D721Med (cell line): ENCODE measurements around the gene SLC12A4.
"Not testable (repeated sequence)": the region's sequence is repeated elsewhere in the genome, so short reads cannot be mapped to it uniquely, and the experiment has no call there.

ENCODE experiments used
- DNase-seq: peaks from one replicate; pipeline ENCODE4 v3.0.0; 2011; ENCODE audit warnings: low spot score; ENCODE audit not compliant: insufficient read length
- FAIRE-seq: peaks from 2 replicates; lab custom pipeline; 2011; peaks lifted over from hg19 to GRCh38; lab: Jason Lieb, UNC
- CTCF ChIP-seq: IDR thresholded peaks from 2 replicates; pipeline ENCODE4 v1.5.1; 2012; ENCODE audit warnings: mild to moderate bottlenecking, control low read depth; ENCODE audit not compliant: insufficient read depth; ENCODE audit errors: missing control alignments

SLC12A4 gene

GRCh38 chr16:67968400-67969253 lies at the start of gene SLC12A4:
Gene SLC12A4, minus strand, starts transcription at chr16:67968637. Its CDS starts 84 bp downstream, at chr16:67968553.
- FAIRE-seq (no peak), DNase-seq (peak; percentile 76)
- TF ChIP-seq CTCF: no peak

GRCh38 chr16:68015681-68016080 lies 47.2 kb upstream of the SLC12A4 start, which contains the start of gene DPEP2NB:
Gene DPEP2NB, minus strand, starts transcription at chr16:68015911. Its CDS starts 141 bp downstream, at chr16:68015770.
- DNase-seq: no peak
- no peak for FAIRE-seq
- TF ChIP-seq CTCF: no peak

- no peak for FAIRE-seq
- no peak for DNase-seq
- TF ChIP-seq CTCF: no peak
Measured at GRCh38 chr16:68013440-68013839, 45.0 kb upstream of the SLC12A4 start.

GRCh38 chr16:68009872-68010271 lies 41.4 kb upstream of the SLC12A4 start:
- not testable (repeated sequence) for DNase-seq, FAIRE-seq

- no peak for DNase-seq
- no peak for FAIRE-seq
- TF ChIP-seq CTCF: no peak
Measured at GRCh38 chr16:68009157-68009735, 40.8 kb upstream of the SLC12A4 start.

- FAIRE-seq: no peak
- no peak for DNase-seq
- TF ChIP-seq CTCF: no peak
Measured at GRCh38 chr16:68005786-68006286, 37.4 kb upstream of the SLC12A4 start.

- FAIRE-seq (no peak), DNase-seq (no peak)
- TF ChIP-seq CTCF: no peak
Measured at GRCh38 chr16:68005211-68005610, 36.8 kb upstream of the SLC12A4 start.
